IPS-18c (cell line): ENCODE measurements around the gene AMPD2.
"Not testable (repeated sequence)": the region's sequence is repeated elsewhere in the genome, so short reads cannot be mapped to it uniquely, and the experiment has no call there.

Source experiments
- H3K4me3 ChIP-seq: 2 replicates; pipeline ENCODE4 v1.7.0; 2013; ENCODE audit warnings: low read depth, mild to moderate bottlenecking, low read length, moderate library complexity; ENCODE audit not compliant: insufficient read depth
- H3K9me3 ChIP-seq: one replicate; pipeline ENCODE4 v1.6.1; 2013; ENCODE audit warnings: mild to moderate bottlenecking, low read length, moderate library complexity; ENCODE audit not compliant: control insufficient read depth, insufficient read depth

AMPD2 gene

DNA sequence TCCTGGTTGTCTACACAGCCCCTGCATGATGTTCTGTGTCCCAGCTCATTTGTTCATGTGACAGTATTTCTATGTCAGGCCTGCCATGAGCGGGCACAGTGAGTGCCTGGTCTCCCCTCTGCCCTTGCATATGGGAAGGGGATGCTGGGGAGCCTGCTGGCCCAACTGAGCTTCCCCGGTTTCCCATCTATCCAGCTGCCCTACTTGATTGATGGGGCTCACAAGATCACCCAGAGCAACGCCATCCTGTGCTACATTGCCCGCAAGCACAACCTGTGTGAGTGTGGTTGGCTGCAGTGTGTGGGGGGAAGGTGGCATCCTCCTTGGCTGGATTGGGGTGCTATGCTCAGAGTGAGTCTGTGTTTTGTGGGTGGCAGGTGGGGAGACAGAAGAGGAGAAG, 37.8 kb downstream of the AMPD2 start:
- H3K9me3 ChIP-seq, result peaks cover 2% of the 10 kb centered on the region

DNA sequence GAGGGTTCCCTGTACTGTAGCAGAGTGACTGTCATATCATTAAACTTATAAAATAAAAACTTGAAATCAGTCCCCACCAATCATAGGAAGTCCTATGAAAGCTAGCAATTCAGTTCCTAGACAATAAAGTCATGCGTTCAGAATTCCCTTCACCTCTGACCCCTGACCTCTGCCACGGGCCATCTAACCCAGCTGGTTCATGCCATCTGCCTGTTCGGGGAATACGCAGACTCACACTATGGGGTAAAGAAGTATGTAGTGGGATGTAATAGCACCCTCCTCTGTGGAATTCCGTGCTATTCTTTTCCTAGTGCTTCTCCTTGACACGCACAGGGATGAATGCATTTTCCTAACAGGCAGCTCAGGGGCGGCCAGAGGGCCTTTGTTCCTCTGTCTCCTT, 38.3 kb downstream of the AMPD2 start:
- no peak overlapping the region for H3K4me3 ChIP-seq

More for the DNA sequence above, 37.8 kb downstream of the AMPD2 start:
- no peak overlapping the region for H3K4me3 ChIP-seq

DNA sequence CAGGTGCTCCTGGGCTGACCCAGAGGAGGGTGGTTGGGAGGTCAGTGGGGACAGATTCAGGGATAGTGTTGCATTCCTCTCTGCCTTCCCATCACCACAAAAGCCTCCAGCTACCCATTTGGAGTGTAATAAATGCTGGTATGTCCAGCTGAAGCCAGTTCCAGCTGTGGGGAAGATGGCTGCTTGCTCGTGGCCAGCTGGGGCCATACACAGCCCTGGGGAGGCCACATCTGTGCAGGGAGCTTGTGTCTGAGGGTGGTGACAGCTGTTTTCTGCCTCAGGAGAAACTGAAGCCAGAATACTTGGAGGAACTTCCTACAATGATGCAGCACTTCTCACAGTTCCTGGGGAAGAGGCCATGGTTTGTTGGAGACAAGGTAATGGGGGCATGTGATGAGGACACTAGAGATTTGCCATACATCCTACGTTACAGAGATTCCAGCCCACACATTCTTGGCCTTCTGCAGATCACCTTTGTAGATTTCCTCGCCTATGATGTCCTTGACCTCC, 39.0 kb downstream of the AMPD2 start:
- H3K9me3 ChIP-seq, result peaks cover 2% of the 10 kb centered on the region

More for the DNA sequence above, 38.3 kb downstream of the AMPD2 start:
- H3K9me3 ChIP-seq, result peaks cover 2% of the 10 kb centered on the region

DNA sequence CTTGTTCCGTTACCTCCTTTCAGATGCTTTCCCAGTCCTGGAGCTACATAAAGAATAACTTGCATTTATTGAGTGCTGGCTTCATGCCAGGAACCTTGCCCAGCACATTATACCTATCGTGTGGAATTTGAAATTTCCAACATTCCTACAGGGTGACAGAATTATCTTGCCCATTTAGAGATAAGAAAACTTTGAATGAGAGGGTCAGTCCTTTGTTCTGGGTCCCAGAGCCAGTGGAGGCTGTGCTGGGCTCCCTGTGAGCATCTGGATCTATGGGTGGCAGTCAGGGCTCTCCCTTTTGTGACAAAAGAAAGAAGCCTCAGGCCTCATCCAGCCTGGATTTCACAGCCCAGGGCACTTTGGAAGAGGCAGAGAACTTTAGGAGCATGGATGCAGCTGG, 39.5 kb downstream of the AMPD2 start:
- Histone ChIP-seq H3K9me3 (peaks cover 2% of the 10 kb centered on the region), H3K4me3 (no peak overlapping the region)

More for the DNA sequence above, 39.0 kb downstream of the AMPD2 start:
- H3K4me3 ChIP-seq, result no peak overlapping the region

DNA sequence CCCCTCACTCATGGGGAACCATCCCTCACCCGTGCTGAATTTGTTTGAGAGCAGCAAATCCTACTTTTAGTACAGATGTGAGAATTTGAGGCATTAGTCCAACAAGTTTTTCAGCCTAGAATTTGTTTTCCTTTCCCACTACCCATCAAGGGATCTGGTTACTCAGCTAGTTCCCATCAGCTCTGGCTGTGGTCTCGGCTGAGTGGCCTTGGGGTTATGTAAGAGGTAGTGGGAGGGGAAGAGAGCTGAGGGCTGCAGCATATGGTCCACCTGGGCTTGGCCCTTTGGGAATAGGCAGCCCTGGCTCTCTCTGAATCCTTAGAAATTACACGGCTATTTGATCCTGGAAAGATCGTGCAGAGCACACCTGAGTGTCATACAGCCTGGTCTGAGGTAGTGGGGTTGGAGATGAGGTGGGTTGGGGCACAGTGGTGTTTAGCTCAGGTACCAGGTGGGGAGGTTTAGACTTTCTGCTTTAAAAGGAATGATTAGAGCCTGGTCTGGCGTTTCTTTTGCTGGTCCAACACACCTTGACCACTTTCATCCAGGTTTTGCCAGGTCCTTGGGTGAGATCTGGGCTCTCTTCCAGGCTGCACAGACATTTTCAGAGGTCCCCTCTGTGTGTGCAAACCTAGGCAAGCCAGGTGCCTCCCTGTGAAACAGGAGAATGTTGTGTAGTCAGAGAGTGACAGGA, 40.5 kb downstream of the AMPD2 start:
- Histone ChIP-seq H3K4me3 (no peak overlapping the region), H3K9me3 (peaks cover 2% of the 10 kb centered on the region)

DNA sequence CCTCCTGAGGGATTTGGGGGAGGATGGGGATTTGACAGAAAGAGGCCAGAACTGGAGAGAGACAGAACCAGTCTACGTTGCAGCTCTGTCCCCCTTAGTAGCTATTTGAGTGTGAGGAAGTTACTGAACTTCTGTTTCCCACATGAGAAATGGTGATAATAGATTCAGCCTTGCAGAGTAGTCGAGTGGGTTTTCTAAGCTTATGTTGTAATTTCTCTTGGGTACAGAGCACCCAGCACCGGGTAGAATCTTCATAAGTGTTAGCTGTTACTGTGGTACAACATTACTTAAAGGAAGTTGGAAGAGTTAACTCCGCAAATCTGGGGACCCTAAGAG, 41.0 kb downstream of the AMPD2 start:
- H3K4me3 ChIP-seq, H3K9me3 ChIP-seq: not testable (repeated sequence)

DNA sequence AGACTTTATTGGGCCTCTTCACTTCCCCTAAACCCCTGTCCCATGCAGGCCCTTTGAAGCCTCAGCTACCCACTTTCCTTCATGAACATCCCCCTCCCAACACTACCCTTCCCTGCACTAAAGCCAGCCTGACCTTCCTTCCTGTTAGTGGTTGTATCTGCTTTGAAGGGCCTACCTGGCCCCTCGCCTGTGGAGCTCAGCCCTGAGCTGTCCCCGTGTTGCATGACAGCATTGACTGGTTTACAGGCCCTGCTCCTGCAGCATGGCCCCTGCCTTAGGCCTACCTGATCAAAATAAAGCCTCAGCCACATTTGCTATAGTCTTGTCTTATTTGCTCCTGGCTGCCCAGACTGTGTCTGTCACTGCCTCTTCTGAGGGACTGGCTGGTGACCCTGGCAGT, 41.8 kb downstream of the AMPD2 start:
- H3K4me3 ChIP-seq, result no peak overlapping the region
- peaks cover 2% of the 10 kb centered on the region for H3K9me3 ChIP-seq

DNA sequence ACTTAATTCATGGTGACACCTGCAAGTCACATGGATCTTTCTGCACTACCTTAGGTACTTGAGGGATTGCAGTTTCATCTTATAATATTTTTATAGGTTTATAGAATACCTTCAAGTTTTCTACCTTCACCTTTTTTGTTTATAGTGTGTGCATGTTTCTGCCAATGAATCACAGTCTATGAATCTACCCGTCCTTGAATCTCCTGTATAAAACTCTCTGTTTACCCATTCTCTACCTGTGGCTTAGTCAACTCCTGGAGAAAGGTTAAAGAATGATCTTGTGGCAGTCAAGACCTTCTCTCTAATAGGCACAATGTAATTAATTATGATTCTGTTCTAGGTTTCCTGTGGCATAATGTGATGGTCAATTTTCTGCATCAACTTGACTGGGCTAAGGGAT, 45.0 kb downstream of the AMPD2 start:
- H3K9me3 ChIP-seq, result peaks cover 2% of the 10 kb centered on the region
- no peak overlapping the region for H3K4me3 ChIP-seq

DNA sequence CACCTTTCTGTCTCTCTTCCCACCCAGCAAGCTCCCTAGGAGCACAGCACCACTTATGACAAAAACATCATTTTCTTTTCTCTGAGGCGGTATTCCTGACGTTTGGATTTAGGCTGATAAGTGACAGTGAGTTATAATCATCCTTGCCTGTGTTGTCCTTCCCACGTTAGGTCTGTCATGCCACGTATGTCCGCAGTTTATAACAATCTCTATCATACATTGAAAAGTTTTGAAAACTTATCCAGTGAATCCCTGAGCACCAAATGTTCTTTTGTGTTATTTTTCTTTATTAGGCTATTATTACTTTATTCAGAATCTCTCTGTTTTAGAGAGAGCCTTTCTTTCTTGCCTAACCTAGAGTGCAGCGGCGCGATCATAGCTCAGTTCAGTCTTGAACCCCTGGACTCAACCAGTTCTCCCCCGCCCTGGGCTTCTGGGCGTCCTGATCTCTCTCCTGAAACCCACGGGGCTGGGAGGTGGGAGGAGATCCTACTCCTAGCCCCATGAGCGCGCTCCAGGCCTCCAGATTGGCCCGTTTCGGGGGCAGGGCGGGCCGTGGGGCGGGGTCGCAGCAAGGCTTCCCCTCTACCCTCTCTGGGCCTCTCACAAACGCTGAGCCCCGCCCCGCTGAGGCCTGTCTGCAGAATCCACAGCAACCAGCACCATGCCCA, 48.0 kb downstream of the AMPD2 start, which contains the start of gene GSTM2:
GSTM2 (plus strand) TSS at position 606 of the 671 bp plus-strand sequence; CDS start at position 665, 59 bp downstream.
- Histone ChIP-seq H3K4me3 (peak within 1 kb of the TSS; percentile 43), H3K9me3 (no peaks in the 10 kb centered on the region)

DNA sequence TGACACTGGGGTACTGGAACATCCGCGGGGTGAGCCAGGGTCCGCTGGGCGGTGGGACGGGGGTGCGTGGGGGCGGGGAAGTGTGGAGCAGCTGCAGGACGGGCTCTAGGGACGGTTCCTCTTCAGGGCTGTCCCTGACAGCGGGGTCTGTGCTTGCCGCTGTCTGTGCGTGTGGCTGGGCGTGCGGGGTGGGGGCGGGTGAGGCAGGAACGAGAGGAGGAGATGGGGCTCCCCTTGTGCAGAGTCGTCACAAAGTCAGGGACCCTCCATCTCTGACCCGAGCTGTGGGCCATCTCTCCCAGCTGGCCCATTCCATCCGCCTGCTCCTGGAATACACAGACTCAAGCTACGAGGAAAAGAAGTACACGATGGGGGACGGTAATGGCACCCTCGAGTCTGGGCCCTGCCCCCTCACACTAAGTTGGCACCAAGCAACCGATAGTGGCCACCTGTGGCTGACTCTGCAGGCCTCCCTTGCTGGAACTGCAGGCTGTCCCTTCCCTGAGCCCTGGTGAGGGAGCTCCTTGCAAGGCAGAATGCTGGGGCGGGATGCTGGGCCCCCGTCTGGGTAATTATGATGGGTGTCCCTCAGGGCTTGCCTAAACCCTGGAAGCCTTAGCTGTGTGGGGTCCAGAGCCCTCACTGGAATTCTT, 48.6 kb downstream of the AMPD2 start:
- Histone ChIP-seq H3K4me3 (peak overlapping the region; percentile 43), H3K9me3 (no peaks in the 10 kb centered on the region)

DNA sequence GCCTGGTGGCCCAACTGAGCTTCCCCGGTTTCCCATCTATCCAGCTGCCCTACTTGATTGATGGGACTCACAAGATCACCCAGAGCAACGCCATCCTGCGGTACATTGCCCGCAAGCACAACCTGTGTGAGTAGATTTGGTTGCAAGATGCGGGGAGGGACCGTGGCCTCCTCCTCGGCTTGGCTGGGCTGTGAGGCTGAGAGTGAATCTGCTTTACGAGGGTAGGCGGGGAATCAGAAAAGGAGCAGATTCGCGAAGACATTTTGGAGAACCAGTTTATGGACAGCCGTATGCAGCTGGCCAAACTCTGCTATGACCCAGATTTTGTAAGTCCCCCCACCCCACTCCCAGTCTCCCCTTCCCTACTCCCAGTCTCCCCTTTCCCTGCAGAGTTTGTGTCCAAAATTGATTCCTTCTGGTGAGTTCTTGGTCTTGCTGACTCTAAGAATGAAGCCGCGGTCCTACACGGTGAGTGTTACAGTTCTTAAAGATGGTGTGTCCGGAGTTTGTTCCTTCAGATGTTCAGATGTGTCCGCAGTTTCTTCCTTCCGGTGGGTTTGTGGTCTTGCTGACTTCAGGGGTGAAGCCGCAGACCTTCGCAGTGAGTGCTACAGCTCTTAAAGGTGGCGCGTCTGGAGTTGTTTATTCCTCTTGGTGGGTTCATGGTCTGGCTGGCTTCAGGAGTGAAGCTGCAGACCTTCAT, 49.8 kb downstream of the AMPD2 start:
- Histone ChIP-seq H3K9me3 (no peaks in the 10 kb centered on the region), H3K4me3 (no peak overlapping the region)

DNA sequence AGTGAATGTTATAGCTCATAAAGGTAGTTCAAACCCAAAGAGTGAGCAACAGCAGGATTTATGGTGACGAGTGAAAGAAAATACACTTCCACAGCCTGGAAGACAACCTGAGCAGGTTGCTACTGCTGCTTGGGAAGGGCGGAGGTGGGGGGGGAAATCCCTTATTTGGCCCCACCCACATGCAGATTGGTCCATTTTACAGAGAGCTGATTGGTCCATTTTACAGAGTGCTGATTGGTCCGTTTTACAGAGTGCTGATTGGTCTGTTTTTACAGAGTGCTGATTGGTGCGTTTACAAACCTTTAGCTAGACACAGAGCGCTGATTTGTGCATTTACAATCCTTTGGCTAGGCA, 50.3 kb downstream of the AMPD2 start:
- not testable (repeated sequence) for H3K4me3 ChIP-seq, H3K9me3 ChIP-seq

DNA sequence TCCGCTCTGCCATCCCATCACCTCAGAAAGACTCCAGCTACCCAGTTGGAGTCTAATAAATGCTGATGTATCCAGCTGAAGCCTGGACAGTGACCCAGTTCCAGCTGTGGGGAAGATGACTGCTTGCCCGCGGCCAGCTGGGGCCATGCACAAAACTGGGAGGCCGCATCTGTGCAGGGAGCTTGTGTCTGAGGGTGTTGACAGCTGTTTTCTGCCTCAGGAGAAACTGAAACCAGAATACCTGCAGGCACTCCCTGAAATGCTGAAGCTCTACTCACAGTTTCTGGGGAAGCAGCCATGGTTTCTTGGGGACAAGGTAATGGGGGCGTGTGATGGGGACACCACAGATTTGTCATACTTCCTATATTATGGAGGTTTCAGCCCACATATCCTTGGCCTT, 51.4 kb downstream of the AMPD2 start:
- H3K4me3 ChIP-seq, result no peak overlapping the region
- H3K9me3 ChIP-seq, result no peaks in the 10 kb centered on the region

DNA sequence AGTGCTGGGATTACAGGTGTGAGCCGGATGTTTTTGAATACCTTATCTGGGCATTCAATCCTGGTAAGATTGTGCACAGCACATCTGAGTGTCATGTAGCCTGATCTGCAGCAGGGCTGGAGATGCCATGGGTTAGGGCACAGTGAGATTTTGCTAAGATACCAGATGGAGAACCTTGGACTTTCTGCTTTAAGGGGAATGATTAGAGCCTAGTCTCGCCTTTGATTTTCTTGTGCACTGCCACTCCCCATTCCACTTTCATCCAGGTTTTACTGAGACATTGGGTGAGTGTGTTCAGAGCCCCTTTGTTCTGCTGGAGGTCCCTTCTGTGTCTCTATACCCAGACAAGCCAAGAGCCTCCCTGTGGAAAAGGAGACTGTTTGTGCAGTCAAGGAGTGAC, 54.2 kb downstream of the AMPD2 start:
- H3K9me3 ChIP-seq, H3K4me3 ChIP-seq: not testable (repeated sequence)

DNA sequence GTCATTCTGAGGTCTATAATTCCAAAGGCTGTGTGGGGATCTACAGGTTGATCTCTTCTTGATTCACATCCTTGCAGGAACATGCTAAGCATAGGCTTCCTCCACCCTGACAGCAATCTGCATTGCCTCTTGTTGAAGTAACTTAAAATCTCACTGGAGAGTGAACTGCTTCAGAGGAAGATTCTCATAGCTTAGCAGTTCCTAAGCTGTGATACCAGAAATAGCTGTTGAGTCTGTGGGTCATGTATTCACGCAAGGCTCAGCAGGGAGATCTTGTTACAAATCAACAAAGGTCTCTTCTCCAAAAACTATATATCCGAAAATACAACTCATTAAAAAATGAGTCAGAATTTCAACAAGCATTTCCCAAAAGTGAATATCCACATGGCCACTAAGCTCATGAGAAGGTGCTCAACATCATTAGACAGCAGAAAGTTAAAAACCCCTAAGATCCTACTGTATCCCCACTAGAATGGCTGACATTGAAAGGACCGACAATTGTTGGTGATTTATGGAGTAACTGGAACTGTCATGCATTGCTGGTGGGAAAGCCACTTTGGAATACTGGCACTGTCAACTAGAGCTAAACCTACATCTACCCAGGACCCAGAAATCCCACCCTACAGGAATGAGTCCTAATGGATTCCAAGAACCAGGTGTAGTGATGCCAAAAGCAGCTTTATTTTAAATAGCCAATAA, 57.2 kb downstream of the AMPD2 start:
- H3K9me3 ChIP-seq, H3K4me3 ChIP-seq: not testable (repeated sequence)

DNA sequence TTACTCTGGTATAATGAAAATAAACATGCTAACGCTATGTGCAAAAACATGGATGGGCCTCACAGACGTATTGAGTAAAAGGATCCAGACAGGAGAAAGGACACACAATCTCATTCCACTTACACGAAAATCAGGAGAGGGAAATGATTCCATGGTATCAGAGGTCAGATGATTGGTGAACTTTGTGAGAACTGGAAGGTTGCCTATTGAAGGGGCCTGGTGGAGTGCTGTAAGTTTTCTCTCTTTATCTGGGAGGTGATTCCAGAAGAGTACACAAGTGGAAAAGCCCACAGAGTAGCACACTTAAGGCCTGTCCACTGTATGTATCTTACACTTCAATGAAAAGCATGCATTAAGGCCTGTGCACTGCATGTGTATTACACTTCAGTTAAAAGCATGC, 57.8 kb downstream of the AMPD2 start:
- Histone ChIP-seq H3K4me3 (no peak overlapping the region), H3K9me3 (no peaks in the 10 kb centered on the region)

DNA sequence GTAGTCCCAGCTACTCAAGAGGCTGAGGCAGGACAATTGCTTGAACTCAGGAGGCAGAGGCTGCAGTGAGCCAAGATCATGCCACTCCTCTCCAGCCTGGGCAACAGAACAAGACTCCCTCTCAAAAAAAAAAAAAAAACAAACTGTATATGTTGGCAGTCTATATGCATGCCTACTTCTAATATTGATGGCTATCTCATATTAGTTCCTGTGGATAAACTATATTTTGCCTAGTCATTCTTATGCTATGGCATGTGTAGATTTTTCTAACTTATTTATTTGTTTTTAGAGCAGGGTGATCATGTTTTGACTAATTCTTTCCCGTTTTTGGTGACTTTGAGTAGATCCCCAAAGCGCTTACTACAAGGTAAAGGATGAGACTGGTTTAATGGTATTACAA, 59.0 kb downstream of the AMPD2 start:
- not testable (repeated sequence) for H3K9me3 ChIP-seq, H3K4me3 ChIP-seq
